GM23338 (cell line): ENCODE data around the gene EXOC6B. TPM values are rescaled to one million over a fixed set of nuclear protein-coding genes. Genes with fewer than 3 reads are reported as not detected.

Experiments used
- ATAC-seq: fragments of 200-7000 bp; cut with Tn5 transposase; 3 replicates; pipeline ENCODE4 v1.9.1; 2020
- DNase-seq: peaks from one replicate; pipeline ENCODE4 v3.0.0-alpha.2; 2015; ENCODE audit warnings: low spot score
- H2AFZ ChIP-seq: fragments of 200-600 bp; sonication (generic); 2 replicates; pipeline ENCODE4 v1.8.0; 2016; ENCODE audit warnings: antibody characterized with exemption, mild to moderate bottlenecking, moderate library complexity
- H3F3A ChIP-seq: fragments of 200-600 bp; sonication (generic); replicated peaks from 2 replicates; pipeline ENCODE4 v1.8.0; 2017; ENCODE audit warnings: antibody characterized with exemption, mixed run types, low read depth
- H3K27ac ChIP-seq: fragments of 200-600 bp; sonication (generic); 2 replicates; pipeline ENCODE4 v1.6.1; 2016; ENCODE audit warnings: low read depth
- H3K27me3 ChIP-seq: fragments of 200-600 bp; sonication (generic); 2 replicates; pipeline ENCODE4 v1.8.0; 2016; ENCODE audit warnings: mild to moderate bottlenecking, mixed run types, moderate library complexity; ENCODE audit not compliant: insufficient read depth
- H3K36me3 ChIP-seq: fragments of 200-600 bp; sonication (generic); 2 replicates; pipeline ENCODE4 v1.8.0; 2016; ENCODE audit warnings: mild to moderate bottlenecking; ENCODE audit not compliant: insufficient read depth
- H3K4me1 ChIP-seq: fragments of 200-600 bp; sonication (generic); 2 replicates; pipeline ENCODE4 v1.8.0; 2016; ENCODE audit warnings: mild to moderate bottlenecking, moderate library complexity; ENCODE audit not compliant: insufficient read depth
- H3K4me2 ChIP-seq: fragments of 200-600 bp; sonication (generic); 2 replicates; pipeline ENCODE4 v1.7.1; 2017; ENCODE audit warnings: mixed run types
- H3K4me3 ChIP-seq: fragments of 200-600 bp; sonication (generic); 2 replicates; pipeline ENCODE4 v1.6.1; 2016; ENCODE audit warnings: mixed run types
- H3K79me2 ChIP-seq: fragments of 200-600 bp; sonication (generic); replicated peaks from 2 replicates; pipeline ENCODE4 v1.8.0; 2017; ENCODE audit warnings: mild to moderate bottlenecking; ENCODE audit not compliant: insufficient read depth
- H3K9me2 ChIP-seq: fragments of 200-600 bp; sonication (generic); 2 replicates; pipeline ENCODE4 v1.8.0; 2017; ENCODE audit not compliant: insufficient read depth
- H4K20me1 ChIP-seq: fragments of 200-600 bp; sonication (generic); replicated peaks from 2 replicates; pipeline ENCODE4 v1.8.0; 2017; ENCODE audit warnings: mild to moderate bottlenecking; ENCODE audit not compliant: insufficient read depth
- H3K27ac Mint-ChIP-seq: 2 replicates; pipeline ENCODE4 v1.8.0; 2020; ENCODE audit warnings: inconsistent platforms, mild to moderate bottlenecking, moderate library complexity, mixed read lengths
- H3K27me3 Mint-ChIP-seq: 3 replicates; pipeline ENCODE4 v1.8.0; 2022; ENCODE audit warnings: low read depth, mild to moderate bottlenecking, moderate library complexity, mixed read lengths, inconsistent platforms; ENCODE audit not compliant: insufficient read depth, poor library complexity
- H3K36me3 Mint-ChIP-seq: 3 replicates; pipeline ENCODE4 v1.8.0; 2021; ENCODE audit warnings: low read depth, mild to moderate bottlenecking, inconsistent platforms, moderate library complexity, mixed read lengths
- H3K4me1 Mint-ChIP-seq: 3 replicates; pipeline ENCODE4 v1.8.0; 2020; ENCODE audit warnings: mild to moderate bottlenecking, inconsistent platforms, mixed read lengths
- H3K4me3 Mint-ChIP-seq: 3 replicates; pipeline ENCODE4 v1.8.0; 2021; ENCODE audit warnings: moderate library complexity, mild to moderate bottlenecking, inconsistent platforms, mixed read lengths
- H3K9me3 Mint-ChIP-seq: 3 replicates; pipeline ENCODE4 v1.8.0; 2020; ENCODE audit warnings: moderate library complexity, mild to moderate bottlenecking, inconsistent platforms, mixed read lengths
- CREB1 ChIP-seq: fragments of 250-450 bp; sonication (Bioruptor Pico); IDR thresholded peaks from 2 replicates; pipeline ENCODE4 v1.5.0; 2020; ENCODE audit warnings: low read depth, mild to moderate bottlenecking, moderate library complexity
- CTCF ChIP-seq, 2 experiments: fragments of 200-600 bp in 1 of 2; sonication (generic) in 1 of 2; conservative IDR thresholded peaks; 2 replicates each; pipeline versions ENCODE4 v1.5.1 to v1.6.1; 2016 to 2017; ENCODE audit warnings: antibody characterized with exemption in 2 of 2, low read depth in 2 of 2, mild to moderate bottlenecking in 2 of 2, moderate library complexity in 1 of 2
- ETS1 ChIP-seq: IDR thresholded peaks from 2 replicates; pipeline ENCODE4 v1.6.1; 2016; ENCODE audit warnings: antibody characterized with exemption
- EZH2 ChIP-seq: fragments of 200-600 bp; sonication (generic); IDR thresholded peaks from one replicate; pipeline ENCODE4 v1.8.0; 2017; ENCODE audit warnings: antibody characterized with exemption, mild to moderate bottlenecking, low read depth; ENCODE audit not compliant: unreplicated experiment
- EZH2phosphoT487 ChIP-seq: fragments of 200-600 bp; sonication (generic); IDR thresholded peaks from one replicate; pipeline ENCODE4 v1.8.1; 2018; ENCODE audit warnings: antibody characterized with exemption; ENCODE audit not compliant: unreplicated experiment
- JUNB ChIP-seq: IDR thresholded peaks from one replicate; pipeline ENCODE4 v1.6.1; 2016; ENCODE audit warnings: antibody characterized with exemption; ENCODE audit not compliant: unreplicated experiment
- NANOG ChIP-seq: IDR thresholded peaks from 2 replicates; pipeline ENCODE4 v1.6.1; 2016; ENCODE audit warnings: antibody characterized with exemption, borderline replicate concordance
- POLR2AphosphoS5 ChIP-seq: IDR thresholded peaks from 2 replicates; pipeline ENCODE4 v1.6.1; 2016; ENCODE audit warnings: antibody characterized with exemption, low read depth
- STAT1 ChIP-seq: IDR thresholded peaks from one replicate; pipeline ENCODE4 v1.6.1; 2016; ENCODE audit warnings: antibody characterized with exemption; ENCODE audit not compliant: unreplicated experiment
- ZNF114 ChIP-seq: fragments of 250-450 bp; sonication (Bioruptor Pico); IDR thresholded peaks from 2 replicates; pipeline ENCODE4 v1.5.0; 2020; ENCODE audit warnings: mild to moderate bottlenecking, moderate library complexity
- ZNF331 ChIP-seq: fragments of 250-450 bp; sonication (Bioruptor Pico); IDR thresholded peaks from 2 replicates; pipeline ENCODE4 v1.5.0; 2020; ENCODE audit warnings: low read depth, mild to moderate bottlenecking, moderate library complexity
- ZNF462 ChIP-seq: fragments of 250-450 bp; sonication (Bioruptor Pico); IDR thresholded peaks from 2 replicates; pipeline ENCODE4 v1.5.0; 2020; ENCODE audit warnings: mild to moderate bottlenecking, moderate library complexity
- polyA plus RNA-seq: library from polyadenylated mRNA; unstranded; fragments of >200 nt; fragmentation: Nextera tagmentation; extraction: Ambion mirVana; gene quantifications from 2 replicates; pipeline ENCODE4 v1.2.1, GENCODE V29; 2016
- total RNA-seq: library from RNA; depleted of rRNA; stranded (reverse); fragments of >200 nt; shearing (Covaris generic); gene quantifications from 2 replicates; pipeline ENCODE4 v1.2.3, GENCODE V29; 2014

Gene EXOC6B
- total and polyA plus RNA-seq, 2 experiments from 2014 or later = 7.2 to 45.9 TPM

- H3K27ac Mint-ChIP-seq = no peak overlapping the region
- H3K4me2 ChIP-seq = no peak overlapping the region
- TF ChIP-seq CREB1 (CRISPR knock-in tag) = no peak
- no peak for TF ChIP-seq JUNB
- TF ChIP-seq STAT1 = no peak
- H3K27me3 ChIP-seq = no peaks in the 10 kb centered on the region
- H3K9me3 Mint-ChIP-seq = no peaks in the 10 kb centered on the region
- DNase-seq (no peak), ATAC-seq (no peak)
- no peaks in the 10 kb centered on the region for H3K4me1 ChIP-seq
- no peak overlapping the region for H3K4me3 Mint-ChIP-seq
- H3K4me1 Mint-ChIP-seq = no peaks in the 10 kb centered on the region
- H3K36me3 ChIP-seq = no peaks in the 10 kb centered on the region
- H3F3A ChIP-seq = no peaks in the 10 kb centered on the region
- H4K20me1 ChIP-seq = no peaks in the 10 kb centered on the region
- no peaks in the 10 kb centered on the region for H3K9me2 ChIP-seq
- H3K36me3 Mint-ChIP-seq = no peaks in the 10 kb centered on the region
- no peak overlapping the region for H3K27ac ChIP-seq
- H3K27me3 Mint-ChIP-seq = no peaks in the 10 kb centered on the region
- H3K4me3 ChIP-seq = no peak overlapping the region
- H2AFZ ChIP-seq = no peak overlapping the region
- H3K79me2 ChIP-seq = no peaks in the 10 kb centered on the region
These were observed 663.3 kb downstream of the EXOC6B start for GRCh38 chr2:72162574-72162973.

GRCh38 chr2:72159211-72159993 is 666.4 kb downstream of the EXOC6B start:
- Histone ChIP-seq H2AFZ (no peak overlapping the region), H3K4me1 (no peaks in the 10 kb centered on the region), H3F3A (no peaks in the 10 kb centered on the region), H3K4me3 (no peak overlapping the region), H3K4me2 (no peak overlapping the region), H4K20me1 (no peaks in the 10 kb centered on the region), H3K9me2 (no peaks in the 10 kb centered on the region), H3K79me2 (no peaks in the 10 kb centered on the region), H3K36me3 (no peaks in the 10 kb centered on the region), H3K27ac (no peak overlapping the region), H3K27me3 (no peaks in the 10 kb centered on the region)
- DNase-seq (no peak), ATAC-seq (no peak)
- no peak overlapping the region for H3K27ac Mint-ChIP-seq
- H3K27me3 Mint-ChIP-seq = no peaks in the 10 kb centered on the region
- H3K4me1 Mint-ChIP-seq = no peaks in the 10 kb centered on the region
- no peaks in the 10 kb centered on the region for H3K9me3 Mint-ChIP-seq
- H3K36me3 Mint-ChIP-seq = no peaks in the 10 kb centered on the region
- H3K4me3 Mint-ChIP-seq = no peak overlapping the region
- no peak for TF ChIP-seq EZH2phosphoT487
- TF ChIP-seq POLR2AphosphoS5 = no peak
- TF ChIP-seq ZNF114 (CRISPR knock-in tag) = no peak
- no peak for TF ChIP-seq ZNF462 (CRISPR knock-in tag)
- TF ChIP-seq JUNB = no peak
- no peak for TF ChIP-seq ZNF331
- no peak for TF ChIP-seq EZH2
- TF ChIP-seq NANOG = no peak
- no peak for TF ChIP-seq CREB1 (CRISPR knock-in tag)
- TF ChIP-seq ETS1 = no peak
- no peak for TF ChIP-seq STAT1
- TF ChIP-seq CTCF (conservative IDR thresholded peaks at IDR 0.05; ENCODE audit: low read depth in 2 of 2) = no peak
